Ovary (tissue), 9 donors: ENCODE data around the gene CEP170. TPM values are rescaled to one million over a fixed set of nuclear protein-coding genes. Genes with fewer than 3 reads are reported as not detected.
"Not testable (repeated sequence)": the region's sequence is repeated elsewhere in the genome, so short reads cannot be mapped to it uniquely, and the experiment has no call there.

Experiments used
- DNase-seq, 5 donors: peaks; one replicate each; pipeline ENCODE4 v3.0.0-alpha.2; 2019 to 2020
- H3K27ac ChIP-seq, 2 donors: fragments of 200-600 bp; one replicate each; pipeline versions ENCODE4 v1.5.1 to v1.8.0; 2019 to 2022
- H3K27me3 ChIP-seq: fragments of 200-600 bp; one replicate; pipeline ENCODE4 v1.8.0; 2022
- H3K36me3 ChIP-seq: fragments of 200-600 bp; sonication (generic); one replicate; pipeline ENCODE4 v1.5.1; 2019
- H3K4me1 ChIP-seq: one replicate; pipeline ENCODE4 v1.8.1; 2013; ENCODE audit warnings: mild to moderate bottlenecking, moderate library complexity; ENCODE audit not compliant: insufficient read depth
- H3K4me3 ChIP-seq: fragments of 200-600 bp; sonication (generic); one replicate; pipeline ENCODE4 v1.5.1; 2017
- H3K9me3 ChIP-seq, 2 donors: fragments of 200-600 bp in 1 of 2; sonication (generic) in 1 of 2; one replicate each; pipeline versions ENCODE4 v1.5.1 to v1.8.1; 2013 to 2019; ENCODE audit warnings: mild to moderate bottlenecking in 1 of 2, moderate library complexity in 1 of 2
- CTCF ChIP-seq, 3 donors: fragments of 450-650 bp in 2 of 3; fragments of 200-600 bp in 1 of 3; IDR thresholded peaks; one replicate each; pipeline versions ENCODE4 v1.5.1 to v1.8.0; 2016 to 2022; ENCODE audit warnings: antibody characterized with exemption in 3 of 3, mild to moderate bottlenecking in 1 of 3
- EP300 ChIP-seq: sonication (generic); formaldehyde crosslinking; IDR thresholded peaks from one replicate; pipeline ENCODE4 v1.6.1; 2017; ENCODE audit warnings: antibody characterized with exemption
- POLR2A ChIP-seq: fragments of 450-650 bp; IDR thresholded peaks from one replicate; pipeline ENCODE4 v1.6.1; 2017; ENCODE audit warnings: antibody characterized with exemption, mild to moderate bottlenecking, moderate library complexity
- WGBS, 3 donors: extraction: QIAGEN DNeasy Blood & Tissue Kit in 1 of 3; methylation state at CpG; one replicate each; pipeline versions ENCODE4 v1.1.5 to v1.1.7; 2013 to 2017; 5-methylcytosine and 5-hydroxymethylcytosine counted together
- intact Hi-C, 4 donors: fragments of 100-400 bp; cut with DNase I; formaldehyde crosslinking; loops; one replicate each; pipeline versions ENCODE4 v1.11.0 to v1.15.1; 2022 to 2023
- polyA plus RNA-seq, 2 donors: library from polyadenylated mRNA; stranded (reverse); fragments of 200-250 nt in 1 of 2; fragments of 350-450 nt in 1 of 2; fragmentation: Illumina TruSeq in 1 of 2; extraction: RNeasy Lipid Tissue Mini Kit (QIAGEN cat#74804) in 1 of 2; gene quantifications; one replicate each; pipeline ENCODE4 v1.2.3, GENCODE V29; 2013 to 2014
- total RNA-seq, 7 donors: library from RNA; depleted of rRNA in 2 of 7; stranded (reverse); fragments of >200 nt in 2 of 7; fragmentation: NEBNext Ultra II Directional in 3 of 7; extraction: Animal tissue kit (Norgen Biotek cat#: 25700) in 3 of 7; gene quantifications; one replicate each; pipeline versions ENCODE4 v1.1.0 to v1.2.4, GENCODE V29; 2016 to 2023
- donor health status: DM: no; HTN: no; CAD: no; lungs with moderate emphysema.
- donor health status: DM: no; HTN: no; CAD: no.
- donor health status: Bipolar disorder and iron deficiency.
- donor health status: DM: yes; HTN: yes; CAD: no.
- donor health status: DM: no; HTN: no; CAD: no.
- donor health status: DM: yes; HTN: yes; CAD: no.

The CEP170 gene
- total and polyA plus RNA-seq, 9 donors = 16.4 to 66.4 (median 42.6) TPM

- no peak for TF ChIP-seq CTCF (IDR thresholded peaks at IDR 0.05)
- no peak for TF ChIP-seq POLR2A
- no peak for TF ChIP-seq EP300
- Histone ChIP-seq H3K27me3 (no peaks in the 10 kb centered on the region), H3K9me3 (no peaks in the 10 kb centered on the region), H3K4me1 (no peaks in the 10 kb centered on the region), H3K4me3 (no peak overlapping the region), H3K27ac (no peak overlapping the region), H3K36me3 (no peaks in the 10 kb centered on the region)
- WGBS, 3 donors = 63 to 73% (median 67%) methylated on average over 4 of the region's 4 CpGs
- no peak for DNase-seq
- intact Hi-C loops = no loop called here
These were observed 41.9 kb downstream of the CEP170 start for GRCh38 chr1:243213045-243213787.

GRCh38 chr1:243211984-243212383, 43.1 kb downstream of the CEP170 start:
- H3K4me1 ChIP-seq, H3K27ac ChIP-seq, H3K36me3 ChIP-seq, H3K9me3 ChIP-seq, intact Hi-C loops, H3K4me3 ChIP-seq, DNase-seq, H3K27me3 ChIP-seq: not testable (repeated sequence)
- 29 to 45% (median 42%) methylated on average over 2 to 3 of the region's 3 CpGs for WGBS, 3 donors

- H3K27ac ChIP-seq, DNase-seq, H3K4me3 ChIP-seq, intact Hi-C loops, H3K27me3 ChIP-seq, H3K36me3 ChIP-seq, H3K9me3 ChIP-seq, H3K4me1 ChIP-seq: not testable (repeated sequence)
- whole genome bisulfite sequencing, 3 donors = 74 to 95% (median 78%) methylated on average over 3 of the region's 3 CpGs
These were observed 50.0 kb downstream of the CEP170 start for GRCh38 chr1:243205026-243205501.

- H3K9me3 ChIP-seq = not testable (repeated sequence)
- 96 to 100% (median 99%) methylated on average over 1 of the region's 1 CpG for WGBS, 3 donors
These were observed 50.7 kb downstream of the CEP170 start for GRCh38 chr1:243204336-243204735.

GRCh38 chr1:243203196-243203595, 51.9 kb downstream of the CEP170 start:
- DNase-seq, H3K27me3 ChIP-seq, intact Hi-C loops, H3K9me3 ChIP-seq, H3K27ac ChIP-seq, H3K4me1 ChIP-seq, H3K36me3 ChIP-seq, H3K4me3 ChIP-seq: not testable (repeated sequence)
- 11 to 21% (median 13%) methylated on average over 4 of the region's 4 CpGs for WGBS, 3 donors

More at GRCh38 chr1:243204336-243204735, 50.7 kb downstream of the CEP170 start:
- intact Hi-C loops, DNase-seq, H3K36me3 ChIP-seq, H3K4me3 ChIP-seq, H3K27me3 ChIP-seq, H3K27ac ChIP-seq, H3K4me1 ChIP-seq: not testable (repeated sequence)

- H3K36me3 ChIP-seq, DNase-seq, H3K9me3 ChIP-seq, H3K27ac ChIP-seq, H3K4me1 ChIP-seq, H3K27me3 ChIP-seq, intact Hi-C loops, H3K4me3 ChIP-seq: not testable (repeated sequence)
- 91 to 92% (median 91%) methylated on average over 2 of the region's 2 CpGs for WGBS, 3 donors
These were observed 53.8 kb downstream of the CEP170 start for GRCh38 chr1:243201316-243201715.

- intact Hi-C loops, H3K27me3 ChIP-seq, H3K9me3 ChIP-seq, H3K4me3 ChIP-seq, H3K27ac ChIP-seq, DNase-seq, H3K4me1 ChIP-seq, H3K36me3 ChIP-seq: not testable (repeated sequence)
- 92 to 100% (median 93%) methylated on average over 5 to 6 of the region's 6 CpGs for WGBS, 3 donors
These were observed 57.6 kb downstream of the CEP170 start for GRCh38 chr1:243197524-243197923.

- H3K4me3 ChIP-seq, H3K36me3 ChIP-seq, H3K4me1 ChIP-seq, H3K27ac ChIP-seq, intact Hi-C loops, DNase-seq, H3K9me3 ChIP-seq, H3K27me3 ChIP-seq: not testable (repeated sequence)
- WGBS, 3 donors = 21 to 34% (median 28%) methylated on average over 1 to 2 of the region's 2 CpGs
These were observed 61.8 kb downstream of the CEP170 start for GRCh38 chr1:243193330-243193729.

GRCh38 chr1:243186201-243186995, 68.7 kb downstream of the CEP170 start:
- H3K9me3 ChIP-seq, H3K4me1 ChIP-seq, H3K36me3 ChIP-seq, H3K27ac ChIP-seq, intact Hi-C loops, DNase-seq, H3K4me3 ChIP-seq, H3K27me3 ChIP-seq: not testable (repeated sequence)
- WGBS, 3 donors = 95 to 98% (median 97%) methylated on average over 8 of the region's 8 CpGs

GRCh38 chr1:243184787-243185186, 70.3 kb downstream of the CEP170 start:
- H3K36me3 ChIP-seq, H3K4me3 ChIP-seq, H3K4me1 ChIP-seq, intact Hi-C loops, DNase-seq, H3K9me3 ChIP-seq, H3K27ac ChIP-seq, H3K27me3 ChIP-seq: not testable (repeated sequence)
- WGBS, 3 donors = 85 to 94% (median 91%) methylated on average over 7 of the region's 7 CpGs
